ENCODE measurements around the gene PLCB2.

PLCB2 gene

GRCh38 chr15:40301467-40302179 lies 6.1 kb downstream of the PLCB2 start:
- DNase-seq = no peak

GRCh38 chr15:40300771-40301170 lies 7.0 kb downstream of the PLCB2 start:
- DNase-seq = no peak

- DNase-seq = no peak
Measured at GRCh38 chr15:40300367-40300766, 7.4 kb downstream of the PLCB2 start.

- DNase-seq = no peak
Measured at GRCh38 chr15:40298216-40298935, 9.4 kb downstream of the PLCB2 start.

- no peak for DNase-seq
Measured at GRCh38 chr15:40297356-40297755, 10.4 kb downstream of the PLCB2 start.

- no peak for DNase-seq
Measured at GRCh38 chr15:40296561-40297230, 11.0 kb downstream of the PLCB2 start.

GRCh38 chr15:40295877-40296560 lies 11.7 kb downstream of the PLCB2 start:
- DNase-seq = no peak

GRCh38 chr15:40295297-40295696 lies 12.4 kb downstream of the PLCB2 start:
- no peak for DNase-seq

- DNase-seq = no peak
Measured at GRCh38 chr15:40293905-40294895, 13.5 kb downstream of the PLCB2 start.

GRCh38 chr15:40293006-40293405 lies 14.7 kb downstream of the PLCB2 start:
- DNase-seq = no peak

GRCh38 chr15:40292246-40292645 lies 15.5 kb downstream of the PLCB2 start:
- no peak for DNase-seq

- no peak for DNase-seq
Measured at GRCh38 chr15:40290918-40291574, 16.7 kb downstream of the PLCB2 start.

- no peak for DNase-seq
Measured at GRCh38 chr15:40290545-40290917, 17.2 kb downstream of the PLCB2 start.

- no peak for DNase-seq
Measured at GRCh38 chr15:40289140-40289775, 18.5 kb downstream of the PLCB2 start.

- no peak for DNase-seq
Measured at GRCh38 chr15:40287968-40288367, 19.8 kb downstream of the PLCB2 start.

GRCh38 chr15:40287505-40287904 lies 20.2 kb downstream of the PLCB2 start:
- DNase-seq = no peak

GRCh38 chr15:40286794-40287193 lies 20.9 kb downstream of the PLCB2 start:
- DNase-seq = no peak

GRCh38 chr15:40286061-40286532 lies 21.6 kb downstream of the PLCB2 start:
- no peak for DNase-seq

GRCh38 chr15:40285554-40286011 lies 22.2 kb downstream of the PLCB2 start:
- no peak for DNase-seq

- DNase-seq = no peak
Measured at GRCh38 chr15:40285151-40285550, 22.6 kb downstream of the PLCB2 start.

All from central memory CD4-positive, alpha-beta T cell (primary cell).